ENCODE results near the gene TMEM259.
A peak's percentile ranks its signal among the peaks of the same experiment; 100 is the strongest.

Gene TMEM259

GRCh38 chr19:1053176-1054101, 32.5 kb upstream of the TMEM259 start:
- Histone ChIP-seq H3K36me3 (peaks cover 0 to 56% (median 0%) of the 10 kb centered on the region in 11 experiments; a peak in 5 of 22 replicates), H3K27me3 (no peaks in the 10 kb centered on the region), H3K4me2 (no peak overlapping the region), H3K4me1 (peaks cover 14 to 29% (median 17%) of the 10 kb centered on the region in 10 experiments), H3K4me3 (no peak overlapping the region), H3K9ac (no peak overlapping the region), H3K27ac (no peak overlapping the region), H4K20me1 (peaks cover 0 to 15% (median 0%) of the 10 kb centered on the region in 11 experiments; a peak in 4 of 22 replicates), H3K9me3 (replicated peaks in 1 of 11) (no peaks in the 10 kb centered on the region)
- TF ChIP-seq Cebpa-rat (IDR thresholded peaks at IDR 0.05): no peak

DNA sequence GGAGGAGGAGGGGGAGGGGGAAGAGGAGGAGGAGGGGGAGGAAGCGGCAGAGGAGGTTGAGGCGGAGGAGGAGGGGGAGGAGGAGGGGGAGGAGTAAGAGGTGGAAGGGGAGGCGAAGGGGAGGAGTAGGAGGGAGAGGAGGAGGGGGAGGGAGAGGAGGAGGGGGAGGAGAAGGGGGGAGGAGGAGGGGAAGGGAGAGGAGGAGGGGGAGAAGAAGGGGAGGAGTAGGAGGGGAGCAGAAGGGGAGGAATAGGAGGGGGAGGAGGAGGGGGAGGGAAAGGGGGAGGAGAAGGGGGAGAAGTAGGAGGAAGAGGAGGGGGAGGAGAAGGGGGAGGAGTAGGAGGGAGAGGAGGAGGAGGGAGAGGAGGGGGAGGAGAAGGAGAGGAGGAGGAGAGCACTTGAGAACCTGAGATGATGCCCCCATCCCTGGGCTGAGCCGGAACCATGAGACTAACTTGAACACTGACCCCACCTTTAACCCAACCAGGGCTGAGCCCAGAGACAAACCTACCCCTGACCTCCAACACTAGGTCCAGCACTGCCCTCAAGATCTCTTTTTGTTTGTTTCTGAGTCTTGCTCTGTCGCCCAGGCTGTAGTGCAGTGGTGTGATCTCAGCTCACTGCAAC, 31.5 kb upstream of the TMEM259 start:
- no peak overlapping the region for H3K27ac ChIP-seq

GRCh38 chr19:1051791-1052190, 30.9 kb upstream of the TMEM259 start:
- Histone ChIP-seq H4K20me1 (peaks cover 0 to 14% (median 0%) of the 10 kb centered on the region in 11 experiments; a peak in 4 of 22 replicates), H3K4me3 (no peak overlapping the region), H3K4me1 (peaks cover under 1 to 20% (median 8%) of the 10 kb centered on the region in 10 experiments; a peak in 14 of 20 replicates), H3K4me2 (no peak overlapping the region), H3K36me3 (peaks cover 0 to 63% (median 0%) of the 10 kb centered on the region in 11 experiments; a peak in 7 of 22 replicates), H3K9ac (no peak overlapping the region), H3K9me3 (replicated peaks in 1 of 11) (no peaks in the 10 kb centered on the region; a peak in 1 of 22 replicates), H3K27ac (no peak overlapping the region), H3K27me3 (no peaks in the 10 kb centered on the region)
- no peak for TF ChIP-seq Cebpa-rat (IDR thresholded peaks at IDR 0.05)

More for the DNA sequence above, 31.5 kb upstream of the TMEM259 start:
- no peak overlapping the region for H3K9ac ChIP-seq
- H3K4me2 ChIP-seq: no peak overlapping the region
- no peaks in the 10 kb centered on the region for H3K9me3 ChIP-seq (replicated peaks in 1 of 11)
- peaks cover 0 to 57% (median 0%) of the 10 kb centered on the region in 11 experiments; a peak in 6 of 22 replicates for H3K36me3 ChIP-seq
- TF ChIP-seq Cebpa-rat (IDR thresholded peaks at IDR 0.05): no peak
- H3K27me3 ChIP-seq: no peaks in the 10 kb centered on the region
- H3K4me1 ChIP-seq: peaks cover 6 to 20% (median 8%) of the 10 kb centered on the region in 10 experiments
- peaks cover 0 to 15% (median 0%) of the 10 kb centered on the region in 11 experiments; a peak in 4 of 22 replicates for H4K20me1 ChIP-seq
- H3K4me3 ChIP-seq: no peak overlapping the region

DNA sequence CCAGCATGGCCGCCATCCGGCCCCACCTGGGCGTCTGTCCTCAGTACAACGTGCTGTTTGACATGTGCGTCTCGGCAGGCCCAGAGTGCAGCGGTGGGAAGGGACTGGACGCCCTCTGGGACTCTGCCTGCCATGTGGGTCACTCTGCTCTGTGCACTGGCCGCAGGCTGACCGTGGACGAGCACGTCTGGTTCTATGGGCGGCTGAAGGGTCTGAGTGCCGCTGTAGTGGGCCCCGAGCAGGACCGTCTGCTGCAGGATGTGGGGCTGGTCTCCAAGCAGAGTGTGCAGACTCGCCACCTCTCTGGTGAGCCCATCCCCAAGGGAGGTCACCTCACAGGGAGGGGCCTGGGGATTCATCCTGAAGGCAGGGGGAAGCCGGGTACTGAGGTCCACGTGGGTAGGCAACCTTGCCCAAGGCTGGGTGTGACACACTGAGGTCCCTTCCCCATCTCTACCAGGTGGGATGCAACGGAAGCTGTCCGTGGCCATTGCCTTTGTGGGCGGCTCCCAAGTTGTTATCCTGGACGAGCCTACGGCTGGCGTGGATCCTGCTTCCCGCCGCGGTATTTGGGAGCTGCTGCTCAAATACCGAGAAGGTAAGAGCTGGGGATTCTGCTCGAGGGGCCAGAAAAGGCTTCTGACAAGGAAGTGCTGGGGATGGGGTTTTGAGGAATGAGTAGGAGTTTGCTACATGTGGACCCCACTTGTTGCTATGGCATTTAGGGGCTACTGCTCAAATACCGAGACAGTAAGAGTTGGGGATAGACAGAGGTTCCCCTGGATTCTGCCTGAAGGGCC, 30.3 kb upstream of the TMEM259 start:
- no peak overlapping the region for H3K4me2 ChIP-seq
- no peak overlapping the region for H3K4me3 ChIP-seq
- peaks cover 0 to 23% (median 11%) of the 10 kb centered on the region in 10 experiments; a peak in 16 of 20 replicates for H3K4me1 ChIP-seq
- no peak overlapping the region for H3K9ac ChIP-seq
- peaks cover 0 to 10% (median 0%) of the 10 kb centered on the region in 11 experiments; a peak in 4 of 22 replicates for H4K20me1 ChIP-seq
- H3K27me3 ChIP-seq: no peaks in the 10 kb centered on the region
- no peak for TF ChIP-seq Cebpa-rat (IDR thresholded peaks at IDR 0.05)
- no peaks in the 10 kb centered on the region; a peak in 1 of 22 replicates for H3K9me3 ChIP-seq (replicated peaks in 1 of 11)
- peaks cover 0 to 66% (median 0%) of the 10 kb centered on the region in 11 experiments; a peak in 7 of 22 replicates for H3K36me3 ChIP-seq
- no peak overlapping the region; a peak in 1 of 22 replicates for H3K27ac ChIP-seq

DNA sequence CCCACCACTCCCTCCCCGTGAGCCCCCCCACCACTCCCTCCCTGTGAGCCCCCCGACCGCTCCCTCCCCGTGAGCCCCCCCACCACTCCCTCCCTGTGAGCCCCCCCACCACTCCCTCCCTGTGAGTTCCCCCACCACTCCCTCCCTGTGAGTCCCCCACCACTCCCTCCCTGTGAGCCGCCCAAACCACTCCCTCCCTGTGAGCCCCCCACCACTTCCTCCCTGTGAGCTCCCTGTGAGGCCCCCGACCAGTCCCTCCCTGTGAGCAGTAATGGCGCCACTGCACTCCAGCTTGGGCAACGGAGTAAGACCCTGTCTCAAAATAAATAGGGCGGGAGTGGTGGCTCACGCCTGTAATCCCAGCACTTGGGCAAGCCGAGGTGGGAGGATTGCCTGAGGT, 28.9 kb upstream of the TMEM259 start:
- Histone ChIP-seq H3K9ac (no peak overlapping the region), H3K9me3 (replicated peaks in 1 of 11) (no peaks in the 10 kb centered on the region; a peak in 1 of 22 replicates), H3K4me3 (no peak overlapping the region), H3K4me1 (peaks cover 0 to 29% (median 15%) of the 10 kb centered on the region in 10 experiments; a peak in 16 of 20 replicates), H3K27me3 (no peaks in the 10 kb centered on the region), H3K4me2 (0 out of 22 replicates have a peak overlapping the region, but pooled peaks of 1 of the 11 experiments have one; percentile 23), H4K20me1 (peaks cover 0 to 10% (median 0%) of the 10 kb centered on the region in 11 experiments; a peak in 3 of 22 replicates), H3K36me3 (peaks cover 0 to 59% (median 0%) of the 10 kb centered on the region in 11 experiments; a peak in 7 of 22 replicates), H3K27ac (0 out of 22 replicates have a peak overlapping the region, but pooled peaks of 1 of the 11 experiments have one; percentile 30)
- TF ChIP-seq Cebpa-rat (IDR thresholded peaks at IDR 0.05): peak in 2 of 11 experiments; percentile 39 to 74; a peak in 1 of 22 replicates

DNA sequence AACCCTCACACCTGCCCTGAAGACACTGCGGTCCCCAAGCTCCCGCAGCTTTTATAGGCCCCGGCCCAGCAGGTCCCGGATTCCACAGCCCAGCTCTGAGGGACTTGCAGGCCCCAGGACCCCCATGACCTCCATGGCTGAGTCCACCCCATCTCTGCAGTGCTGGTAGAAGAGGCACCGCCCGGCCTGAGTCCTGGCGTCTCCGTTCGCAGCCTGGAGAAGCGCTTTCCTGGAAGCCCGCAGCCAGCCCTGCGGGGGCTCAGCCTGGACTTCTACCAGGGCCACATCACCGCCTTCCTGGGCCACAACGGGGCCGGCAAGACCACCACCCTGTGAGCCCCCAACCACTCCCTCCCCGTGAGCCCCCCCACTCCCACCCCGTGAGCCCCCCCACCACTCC, 28.2 kb upstream of the TMEM259 start:
- Histone ChIP-seq H3K9me3 (replicated peaks in 1 of 11) (no peaks in the 10 kb centered on the region; a peak in 1 of 22 replicates), H4K20me1 (peaks cover 0 to 8% (median 0%) of the 10 kb centered on the region in 11 experiments; a peak in 2 of 22 replicates), H3K4me3 (no peak overlapping the region), H3K36me3 (peaks cover 0 to 58% (median 0%) of the 10 kb centered on the region in 11 experiments; a peak in 7 of 22 replicates), H3K27me3 (no peaks in the 10 kb centered on the region), H3K4me2 (no peak overlapping the region), H3K27ac (no peak overlapping the region), H3K9ac (no peak overlapping the region), H3K4me1 (peaks cover 0 to 34% (median 18%) of the 10 kb centered on the region in 10 experiments; a peak in 16 of 20 replicates)
- no peak for TF ChIP-seq Cebpa-rat (IDR thresholded peaks at IDR 0.05)

GRCh38 chr19:1047696-1048147, 26.8 kb upstream of the TMEM259 start:
- no peaks in the 10 kb centered on the region for H3K27me3 ChIP-seq
- H3K9ac ChIP-seq: no peak overlapping the region
- H3K9me3 ChIP-seq (replicated peaks in 1 of 11): no peaks in the 10 kb centered on the region; a peak in 1 of 22 replicates
- peaks cover 2 to 38% (median 23%) of the 10 kb centered on the region in 10 experiments; a peak in 18 of 20 replicates for H3K4me1 ChIP-seq
- H3K4me2 ChIP-seq: no peak overlapping the region
- H3K36me3 ChIP-seq: peaks cover 0 to 54% (median 0%) of the 10 kb centered on the region in 11 experiments; a peak in 7 of 22 replicates
- no peak overlapping the region for H3K4me3 ChIP-seq
- no peak for TF ChIP-seq Cebpa-rat (IDR thresholded peaks at IDR 0.05)
- no peak overlapping the region for H3K27ac ChIP-seq
- peaks cover 0 to 9% (median 0%) of the 10 kb centered on the region in 11 experiments; a peak in 6 of 22 replicates for H4K20me1 ChIP-seq
